Measurements from ENCODE around the gene GNPTG.
"Not testable (repeated sequence)": the region's sequence is repeated elsewhere in the genome, so short reads cannot be mapped to it uniquely, and the experiment has no call there.

The GNPTG gene

DNA sequence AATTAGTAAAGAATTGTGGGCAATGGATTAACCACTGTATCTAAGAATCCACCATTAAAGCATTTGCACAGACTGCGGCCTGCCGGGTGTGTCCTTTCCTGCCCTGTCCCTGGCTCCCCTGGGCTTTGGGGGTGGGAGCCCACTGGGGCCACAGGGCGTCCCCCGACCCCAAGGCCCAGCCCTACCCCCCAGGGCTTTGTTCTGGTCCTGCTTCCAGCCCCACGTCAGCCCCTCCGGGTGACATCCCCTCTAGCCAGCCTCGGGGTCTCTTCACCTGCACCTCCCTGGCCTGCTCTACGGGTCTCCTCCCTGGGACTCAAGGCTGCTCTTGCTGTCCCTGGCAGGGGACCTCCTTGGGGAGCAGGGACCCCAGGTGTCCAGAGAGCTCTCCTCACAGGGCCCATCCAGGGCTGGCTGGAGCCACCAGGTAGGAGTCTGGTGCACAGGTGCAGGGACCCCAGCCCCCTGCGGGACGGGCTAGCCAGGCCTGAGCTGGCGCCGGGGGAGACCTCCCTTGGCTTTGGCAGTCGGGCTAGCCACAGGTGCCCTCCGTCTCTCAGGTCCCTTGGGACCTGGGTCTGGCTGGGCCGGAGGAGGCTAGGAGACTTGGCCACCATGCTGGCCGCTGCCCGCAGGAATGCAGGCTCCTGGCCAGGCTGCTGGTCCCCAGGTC lies 24.6 kb upstream of the GNPTG start:
- peaks cover 22% of the 10 kb centered on the region for H3K36me3 ChIP-seq (ENCODE audit: control insufficient read depth, insufficient read depth, low read length)
- no peak for DNase-seq
- H3K4me3 ChIP-seq (ENCODE audit: insufficient read depth, low read depth, low read length, poor library complexity, severe bottlenecking): no peak overlapping the region
- no peak overlapping the region for H3K27ac ChIP-seq (ENCODE audit: insufficient read depth, low read length, poor library complexity, severe bottlenecking)
- H3K27me3 ChIP-seq (replicated peaks; ENCODE audit: control insufficient read depth, insufficient read depth, low read length, poor library complexity, severe bottlenecking): no peaks in the 10 kb centered on the region
- peaks cover 11% of the 10 kb centered on the region for H3K4me1 ChIP-seq (ENCODE audit: control insufficient read depth, insufficient read depth, low read length, poor library complexity, severe bottlenecking)
- no peaks in the 10 kb centered on the region for H3K9me3 ChIP-seq (ENCODE audit: control insufficient read depth, low read length)

DNA sequence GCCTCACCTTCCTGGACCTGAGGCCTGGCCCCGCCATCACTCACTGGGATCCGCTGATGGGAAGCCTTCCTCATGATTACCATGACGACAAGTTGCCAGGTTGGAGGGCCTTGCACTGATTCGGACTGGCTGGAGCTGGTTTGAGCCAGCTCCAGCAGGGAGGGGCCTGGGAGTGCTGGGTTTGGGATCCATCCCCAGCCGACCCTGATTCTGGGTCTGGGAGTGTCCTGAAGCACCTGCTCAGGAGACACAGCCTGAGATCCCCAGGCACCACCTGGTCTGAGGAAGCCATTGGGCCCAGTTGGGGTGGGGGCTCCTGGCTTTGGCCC lies 24.1 kb upstream of the GNPTG start:
- H3K36me3 ChIP-seq (ENCODE audit: control insufficient read depth, insufficient read depth, low read length): peaks cover 22% of the 10 kb centered on the region
- no peak for DNase-seq
- H3K4me3 ChIP-seq (ENCODE audit: insufficient read depth, low read depth, low read length, poor library complexity, severe bottlenecking): no peak overlapping the region
- peaks cover 16% of the 10 kb centered on the region for H3K4me1 ChIP-seq (ENCODE audit: control insufficient read depth, insufficient read depth, low read length, poor library complexity, severe bottlenecking)
- no peaks in the 10 kb centered on the region for H3K9me3 ChIP-seq (ENCODE audit: control insufficient read depth, low read length)
- peaks cover 4% of the 10 kb centered on the region for H3K27me3 ChIP-seq (replicated peaks; ENCODE audit: control insufficient read depth, insufficient read depth, low read length, poor library complexity, severe bottlenecking)
- H3K27ac ChIP-seq (ENCODE audit: insufficient read depth, low read length, poor library complexity, severe bottlenecking): no peak overlapping the region

DNA sequence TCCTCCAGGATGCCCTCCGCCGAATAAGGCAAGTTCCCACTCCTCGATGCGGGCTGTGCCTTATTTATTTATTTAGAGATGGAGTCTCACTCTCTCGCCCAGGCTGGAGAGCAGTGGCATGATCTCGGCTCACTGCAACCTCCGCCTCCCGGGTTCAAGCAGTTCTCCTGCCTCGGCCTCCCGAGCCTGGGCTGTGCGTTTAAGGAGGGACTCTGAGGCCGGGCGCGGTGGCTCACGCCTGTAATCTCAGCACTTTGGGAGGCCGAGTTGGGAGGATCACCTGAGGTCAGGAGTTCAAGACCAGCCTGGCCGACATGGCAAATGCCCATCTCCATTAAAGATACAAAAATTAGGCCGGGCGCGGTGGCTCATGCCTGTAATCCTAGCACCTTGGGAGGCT lies 23.6 kb upstream of the GNPTG start:
- Histone ChIP-seq H3K4me1 (ENCODE audit: control insufficient read depth, insufficient read depth, low read length, poor library complexity, severe bottlenecking) (peaks cover 22% of the 10 kb centered on the region), H3K36me3 (ENCODE audit: control insufficient read depth, insufficient read depth, low read length) (peaks cover 21% of the 10 kb centered on the region)
- not testable (repeated sequence) for H3K27ac ChIP-seq (ENCODE audit: insufficient read depth, low read length, poor library complexity, severe bottlenecking); DNase-seq; H3K27me3 ChIP-seq (replicated peaks; ENCODE audit: control insufficient read depth, insufficient read depth, low read length, poor library complexity, severe bottlenecking); H3K9me3 ChIP-seq (ENCODE audit: control insufficient read depth, low read length); H3K4me3 ChIP-seq (ENCODE audit: insufficient read depth, low read depth, low read length, poor library complexity, severe bottlenecking)

DNA sequence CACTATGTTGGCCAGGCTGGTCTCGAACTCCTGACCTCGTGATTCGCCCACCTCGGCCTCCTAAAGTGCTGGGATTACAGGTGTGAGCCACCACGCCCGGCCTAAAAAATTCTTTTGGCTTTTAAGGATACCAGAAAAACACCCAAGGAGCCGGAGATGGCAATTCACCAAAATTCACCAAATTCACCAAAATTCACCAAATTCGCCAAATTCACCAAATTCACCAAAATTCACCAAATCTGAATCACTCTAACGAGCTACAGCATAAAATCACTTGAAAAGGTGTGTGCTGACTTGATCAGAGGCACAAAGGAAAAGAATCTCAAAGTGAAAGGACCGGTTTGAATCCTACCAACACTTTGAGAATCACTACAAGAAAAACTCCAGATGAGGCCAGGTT lies 22.8 kb upstream of the GNPTG start:
- Histone ChIP-seq H3K27me3 (replicated peaks; ENCODE audit: control insufficient read depth, insufficient read depth, low read length, poor library complexity, severe bottlenecking) (peaks cover 16% of the 10 kb centered on the region), H3K36me3 (ENCODE audit: control insufficient read depth, insufficient read depth, low read length) (peaks cover 12% of the 10 kb centered on the region), H3K4me1 (ENCODE audit: control insufficient read depth, insufficient read depth, low read length, poor library complexity, severe bottlenecking) (peaks cover 28% of the 10 kb centered on the region)
- not testable (repeated sequence) for DNase-seq; H3K4me3 ChIP-seq (ENCODE audit: insufficient read depth, low read depth, low read length, poor library complexity, severe bottlenecking); H3K9me3 ChIP-seq (ENCODE audit: control insufficient read depth, low read length); H3K27ac ChIP-seq (ENCODE audit: insufficient read depth, low read length, poor library complexity, severe bottlenecking)

DNA sequence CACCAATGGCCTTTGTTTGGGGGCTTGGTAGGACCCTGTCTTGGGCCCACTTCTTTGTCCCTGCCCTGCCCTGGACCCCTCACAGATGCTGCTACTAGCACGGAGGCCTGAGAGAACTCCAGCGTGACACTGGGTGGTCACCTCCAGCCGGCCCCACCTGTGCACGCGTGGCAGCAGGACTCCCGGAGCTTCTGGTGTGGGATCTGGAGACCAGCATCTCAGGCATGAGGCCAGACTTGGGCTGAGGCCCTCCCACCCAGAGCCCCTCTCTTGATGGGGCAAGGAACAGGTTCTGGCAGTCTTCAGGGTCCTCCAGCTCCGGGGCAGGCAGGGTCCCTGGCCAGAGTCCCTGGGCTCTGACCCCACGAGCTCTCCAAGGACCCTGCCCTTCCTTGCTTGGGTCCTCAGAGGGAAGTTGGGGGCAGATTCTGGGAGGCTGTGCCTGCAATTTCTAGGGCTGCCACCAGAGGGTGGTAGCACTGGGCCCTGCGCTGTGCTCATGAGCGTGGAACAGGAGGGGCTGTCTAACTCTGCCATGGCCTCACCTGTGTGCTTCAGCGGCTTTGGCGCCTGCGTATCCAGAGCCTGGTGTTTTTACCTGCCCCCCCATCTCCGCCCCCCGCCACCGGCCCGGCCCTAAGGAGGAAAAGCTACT lies 21.3 kb upstream of the GNPTG start:
- Histone ChIP-seq H3K4me1 (ENCODE audit: control insufficient read depth, insufficient read depth, low read length, poor library complexity, severe bottlenecking) (peaks cover 35% of the 10 kb centered on the region), H3K4me3 (ENCODE audit: insufficient read depth, low read depth, low read length, poor library complexity, severe bottlenecking) (no peak overlapping the region), H3K27me3 (replicated peaks; ENCODE audit: control insufficient read depth, insufficient read depth, low read length, poor library complexity, severe bottlenecking) (peaks cover 23% of the 10 kb centered on the region), H3K9me3 (ENCODE audit: control insufficient read depth, low read length) (no peaks in the 10 kb centered on the region), H3K27ac (ENCODE audit: insufficient read depth, low read length, poor library complexity, severe bottlenecking) (no peak overlapping the region), H3K36me3 (ENCODE audit: control insufficient read depth, insufficient read depth, low read length) (no peaks in the 10 kb centered on the region)
- DNase-seq: no peak

- H3K27ac ChIP-seq (ENCODE audit: insufficient read depth, low read length, poor library complexity, severe bottlenecking): peak overlapping the region; percentile 28
These were observed 20.6 kb upstream of the GNPTG start for GRCh38 chr16:1330931-1331711.

DNA sequence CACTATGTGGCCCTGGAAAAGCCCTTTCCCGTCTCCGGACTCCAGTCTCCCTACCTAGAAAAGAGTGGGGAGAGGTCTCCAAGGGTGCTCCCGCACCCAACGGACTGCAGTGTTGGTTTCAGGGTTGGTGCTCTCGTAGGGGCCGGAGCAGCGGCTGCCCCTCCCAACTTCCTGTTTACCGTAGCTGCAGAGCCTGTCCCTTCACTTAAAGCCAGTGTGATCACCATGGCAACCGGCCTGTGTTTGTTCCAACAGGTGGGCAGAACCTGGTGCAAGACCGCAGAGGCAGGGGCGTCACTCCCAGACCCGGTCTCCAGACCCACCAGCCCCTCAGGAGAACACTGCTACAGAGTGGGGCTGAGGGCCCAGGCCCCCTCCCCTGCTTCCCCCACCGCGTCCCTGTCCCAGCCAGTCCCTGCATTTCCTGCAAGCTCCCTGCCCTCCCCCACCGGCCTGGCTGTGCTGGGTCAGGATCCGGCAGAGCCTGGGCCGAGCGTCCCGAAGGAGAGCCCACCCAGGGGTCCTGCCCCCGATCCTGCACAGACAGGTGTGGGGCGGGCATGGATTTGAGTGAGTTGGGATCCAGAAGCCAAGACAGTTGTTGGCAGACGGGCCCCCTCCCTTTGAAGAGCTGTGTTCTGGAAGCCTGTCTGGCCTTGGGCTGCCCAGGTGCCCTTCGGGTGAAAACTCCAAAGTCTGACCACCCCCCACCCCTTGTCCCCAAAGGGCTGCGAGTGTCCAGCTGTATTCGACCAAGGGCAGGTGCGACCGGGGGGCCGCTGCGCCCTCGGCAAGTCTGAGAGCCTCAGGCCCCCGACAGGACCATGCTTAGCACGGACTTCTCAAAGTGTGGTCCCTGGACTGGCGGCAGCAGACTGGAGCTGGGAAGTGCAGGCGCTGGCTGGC lies 19.8 kb upstream of the GNPTG start:
- DNase-seq: peak; percentile 26 to 41 (median 26)
- peaks cover 35% of the 10 kb centered on the region for H3K4me1 ChIP-seq (ENCODE audit: control insufficient read depth, insufficient read depth, low read length, poor library complexity, severe bottlenecking)
- no peaks in the 10 kb centered on the region for H3K36me3 ChIP-seq (ENCODE audit: control insufficient read depth, insufficient read depth, low read length)
- peaks cover 23% of the 10 kb centered on the region for H3K27me3 ChIP-seq (replicated peaks; ENCODE audit: control insufficient read depth, insufficient read depth, low read length, poor library complexity, severe bottlenecking)
- H3K9me3 ChIP-seq (ENCODE audit: control insufficient read depth, low read length): no peaks in the 10 kb centered on the region
- H3K4me3 ChIP-seq (ENCODE audit: insufficient read depth, low read depth, low read length, poor library complexity, severe bottlenecking): peak overlapping the region; percentile 48
- H3K27ac ChIP-seq (ENCODE audit: insufficient read depth, low read length, poor library complexity, severe bottlenecking): peak overlapping the region; percentile 28

More at GRCh38 chr16:1330931-1331711, 20.6 kb upstream of the GNPTG start:
- DNase-seq: no peak
- Histone ChIP-seq H3K4me3 (ENCODE audit: insufficient read depth, low read depth, low read length, poor library complexity, severe bottlenecking) (peak overlapping the region; percentile 48), H3K4me1 (ENCODE audit: control insufficient read depth, insufficient read depth, low read length, poor library complexity, severe bottlenecking) (peaks cover 35% of the 10 kb centered on the region), H3K9me3 (ENCODE audit: control insufficient read depth, low read length) (no peaks in the 10 kb centered on the region), H3K36me3 (ENCODE audit: control insufficient read depth, insufficient read depth, low read length) (no peaks in the 10 kb centered on the region), H3K27me3 (replicated peaks; ENCODE audit: control insufficient read depth, insufficient read depth, low read length, poor library complexity, severe bottlenecking) (peaks cover 23% of the 10 kb centered on the region)

GRCh38 chr16:1332618-1333148 lies 19.0 kb upstream of the GNPTG start:
- no peak overlapping the region for H3K27ac ChIP-seq (ENCODE audit: insufficient read depth, low read length, poor library complexity, severe bottlenecking)
- no peaks in the 10 kb centered on the region for H3K9me3 ChIP-seq (ENCODE audit: control insufficient read depth, low read length)
- no peaks in the 10 kb centered on the region for H3K36me3 ChIP-seq (ENCODE audit: control insufficient read depth, insufficient read depth, low read length)
- H3K27me3 ChIP-seq (replicated peaks; ENCODE audit: control insufficient read depth, insufficient read depth, low read length, poor library complexity, severe bottlenecking): peaks cover 23% of the 10 kb centered on the region
- no peak for DNase-seq
- H3K4me3 ChIP-seq (ENCODE audit: insufficient read depth, low read depth, low read length, poor library complexity, severe bottlenecking): peak overlapping the region; percentile 48
- peaks cover 35% of the 10 kb centered on the region for H3K4me1 ChIP-seq (ENCODE audit: control insufficient read depth, insufficient read depth, low read length, poor library complexity, severe bottlenecking)

- peaks cover 35% of the 10 kb centered on the region for H3K4me1 ChIP-seq (ENCODE audit: control insufficient read depth, insufficient read depth, low read length, poor library complexity, severe bottlenecking)
- H3K36me3 ChIP-seq (ENCODE audit: control insufficient read depth, insufficient read depth, low read length): no peaks in the 10 kb centered on the region
- peak within 1 kb of the TSS; percentile 48 for H3K4me3 ChIP-seq (ENCODE audit: insufficient read depth, low read depth, low read length, poor library complexity, severe bottlenecking)
- H3K27ac ChIP-seq (ENCODE audit: insufficient read depth, low read length, poor library complexity, severe bottlenecking): no peak within 1 kb of the TSS
- no peaks in the 10 kb centered on the region for H3K9me3 ChIP-seq (ENCODE audit: control insufficient read depth, low read length)
- H3K27me3 ChIP-seq (replicated peaks; ENCODE audit: control insufficient read depth, insufficient read depth, low read length, poor library complexity, severe bottlenecking): peaks cover 23% of the 10 kb centered on the region
- DNase-seq: peak; percentile 27 to 44 (median 37)
These were observed 18.4 kb upstream of the GNPTG start, which contains the start of gene BAIAP3 for GRCh38 chr16:1333149-1333812. Gene BAIAP3, plus strand, starts transcription at chr16:1333645. Its CDS starts 4,905 bp downstream, at chr16:1338550.
